ENCODE data around the gene TREX2. TPM values are rescaled to one million over a fixed set of nuclear protein-coding genes. Genes with fewer than 3 reads are reported as not detected.

Gene TREX2
- polyA plus RNA-seq, 1 of the 3 experiments (the other 2 are of a cell fraction), result 0.76 TPM

DNA sequence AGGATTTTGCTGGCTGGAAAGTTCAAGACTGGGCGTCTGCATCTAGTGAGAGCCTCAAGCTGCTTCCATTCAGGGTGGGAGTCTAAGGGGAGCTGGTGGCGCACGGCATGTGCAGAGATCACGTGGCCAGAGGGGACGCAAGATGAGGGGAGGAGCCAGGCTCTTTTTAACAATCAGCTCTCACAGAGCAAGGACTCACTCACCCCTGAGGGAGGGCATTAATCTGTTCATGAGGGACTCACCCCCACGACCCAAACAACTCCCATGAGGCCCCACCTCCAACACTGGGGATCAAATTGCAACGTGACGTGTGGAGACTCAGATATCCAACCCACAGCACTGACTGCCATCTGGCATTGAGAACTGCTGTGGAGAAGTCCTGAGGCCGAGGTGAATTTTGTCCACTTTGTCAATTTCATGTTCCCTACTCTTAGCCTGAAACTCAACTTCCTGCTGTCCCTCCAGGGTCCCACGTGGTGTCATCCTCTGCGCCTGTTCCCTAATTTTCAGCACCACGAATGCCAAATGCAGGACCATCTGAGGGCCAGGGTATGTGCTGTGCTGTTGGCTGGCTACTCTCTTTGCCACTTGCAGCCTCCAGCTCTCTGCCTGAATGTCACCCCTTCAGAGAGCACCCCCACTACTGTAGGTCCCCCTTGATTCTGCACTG is 28.9 kb downstream of the TREX2 start:
- no peak for TF ChIP-seq EZH2phosphoT487 (IDR thresholded peaks at IDR 0.05; ENCODE audit: borderline replicate concordance, low read depth)
- TF ChIP-seq POLR2AphosphoS5 (IDR thresholded peaks at IDR 0.05; ENCODE audit: low read depth, low read length), result no peak
- no peak for TF ChIP-seq NFIC (IDR thresholded peaks at IDR 0.05; ENCODE audit: borderline replicate concordance)
- TF ChIP-seq MEF2A (IDR thresholded peaks at IDR 0.05; ENCODE audit: borderline replicate concordance, low read depth), result no peak
- TF ChIP-seq, protein P1, sequence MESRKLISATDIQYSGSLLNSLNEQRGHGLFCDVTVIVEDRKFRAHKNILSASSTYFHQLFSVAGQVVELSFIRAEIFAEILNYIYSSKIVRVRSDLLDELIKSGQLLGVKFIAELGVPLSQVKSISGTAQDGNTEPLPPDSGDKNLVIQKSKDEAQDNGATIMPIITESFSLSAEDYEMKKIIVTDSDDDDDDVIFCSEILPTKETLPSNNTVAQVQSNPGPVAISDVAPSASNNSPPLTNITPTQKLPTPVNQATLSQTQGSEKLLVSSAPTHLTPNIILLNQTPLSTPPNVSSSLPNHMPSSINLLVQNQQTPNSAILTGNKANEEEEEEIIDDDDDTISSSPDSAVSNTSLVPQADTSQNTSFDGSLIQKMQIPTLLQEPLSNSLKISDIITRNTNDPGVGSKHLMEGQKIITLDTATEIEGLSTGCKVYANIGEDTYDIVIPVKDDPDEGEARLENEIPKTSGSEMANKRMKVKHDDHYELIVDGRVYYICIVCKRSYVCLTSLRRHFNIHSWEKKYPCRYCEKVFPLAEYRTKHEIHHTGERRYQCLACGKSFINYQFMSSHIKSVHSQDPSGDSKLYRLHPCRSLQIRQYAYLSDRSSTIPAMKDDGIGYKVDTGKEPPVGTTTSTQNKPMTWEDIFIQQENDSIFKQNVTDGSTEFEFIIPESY (IDR thresholded peaks at IDR 0.05; ENCODE audit: borderline replicate concordance, low read depth), result no peak
- TF ChIP-seq GABPA (IDR thresholded peaks at IDR 0.05; ENCODE audit: low read depth), result no peak
- Histone ChIP-seq H3K9me3 (no peaks in the 10 kb centered on the region), H3K27me3 (ENCODE audit: insufficient read depth) (peaks cover 1% of the 10 kb centered on the region; the same call in 1 of the 2 replicates), H3K4me3 (ENCODE audit: low read depth in 2 of 2, low read length in 1 of 2) (no peak overlapping the region), H3F3A (replicated peaks; ENCODE audit: insufficient read depth) (no peaks in the 10 kb centered on the region), H3K4me1 (ENCODE audit: control insufficient read depth in 1 of 2, insufficient read depth in 2 of 2, low read depth in 1 of 2, low read length in 1 of 2) (peaks cover 0 to 2% of the 10 kb centered on the region in 2 experiments; a peak in 1 of 4 replicates), H2AFZ (ENCODE audit: low read depth) (no peak overlapping the region), H3K79me2 (ENCODE audit: insufficient read depth) (no peaks in the 10 kb centered on the region), H4K20me1 (ENCODE audit: insufficient read depth) (no peaks in the 10 kb centered on the region), H3K4me2 (no peak overlapping the region), H3K27ac (ENCODE audit: low read depth in 2 of 2, low read length in 1 of 2) (no peak overlapping the region), H3K36me3 (replicated peaks in 1 of 2; ENCODE audit: control insufficient read depth in 1 of 2, insufficient read depth in 2 of 2, low read length in 1 of 2) (no peaks in the 10 kb centered on the region), H3K9ac (no peak overlapping the region), H3K9me2 (no peaks in the 10 kb centered on the region)
- ChIA-PET CTCF (no interaction called here), POLR2A (no interaction called here)
- 34% methylated on average over 6 of the region's 12 CpGs for WGBS (ENCODE audit: low lambda C conversion rate)
- DNase-seq, result no peak

DNA sequence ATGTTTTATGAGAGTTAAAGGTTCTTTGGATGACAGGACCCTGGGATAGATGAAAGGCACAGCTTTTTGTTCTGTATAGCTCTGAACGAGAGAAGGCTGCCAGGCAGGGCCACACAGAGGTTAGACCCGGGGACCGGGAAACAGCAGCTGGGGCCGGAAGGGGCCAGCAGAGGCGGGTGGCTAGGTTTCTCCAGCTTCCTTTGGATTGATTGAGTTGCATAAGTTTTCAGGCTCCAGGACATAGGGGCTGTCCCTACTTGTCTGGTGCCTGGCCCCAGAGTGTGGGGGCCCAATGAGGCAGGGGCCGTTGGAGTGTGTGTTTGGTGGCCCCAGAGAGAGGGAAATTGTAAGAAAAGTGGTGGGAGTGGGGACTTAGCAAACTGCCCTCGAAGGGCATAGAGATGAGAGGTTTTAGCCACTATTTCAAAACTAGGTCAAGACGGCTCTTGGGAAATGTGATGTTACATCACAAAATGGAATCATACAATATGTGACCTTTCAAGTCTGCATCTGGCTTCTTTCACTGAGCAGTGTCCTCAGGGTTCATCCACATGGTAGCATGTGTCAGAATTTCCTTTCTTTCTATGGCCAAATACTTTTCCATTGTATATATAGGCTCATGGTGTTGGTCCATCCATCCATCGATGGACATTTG is 30.9 kb downstream of the TREX2 start:
- Histone ChIP-seq H3K79me2 (ENCODE audit: insufficient read depth) (no peaks in the 10 kb centered on the region), H3F3A (replicated peaks; ENCODE audit: insufficient read depth) (no peaks in the 10 kb centered on the region), H3K9me2 (no peaks in the 10 kb centered on the region), H4K20me1 (ENCODE audit: insufficient read depth) (no peaks in the 10 kb centered on the region), H3K27ac (ENCODE audit: low read depth in 2 of 2, low read length in 1 of 2) (no peak overlapping the region), H3K9me3 (no peaks in the 10 kb centered on the region), H3K4me1 (ENCODE audit: control insufficient read depth in 1 of 2, insufficient read depth in 2 of 2, low read depth in 1 of 2, low read length in 1 of 2) (peaks cover 0 to 7% of the 10 kb centered on the region in 2 experiments; a peak in 1 of 4 replicates), H3K27me3 (ENCODE audit: insufficient read depth) (peaks cover 19% of the 10 kb centered on the region), H3K4me2 (no peak overlapping the region), H3K36me3 (replicated peaks in 1 of 2; ENCODE audit: control insufficient read depth in 1 of 2, insufficient read depth in 2 of 2, low read length in 1 of 2) (no peaks in the 10 kb centered on the region), H3K9ac (no peak overlapping the region), H2AFZ (ENCODE audit: low read depth) (no peak overlapping the region), H3K4me3 (ENCODE audit: low read depth in 2 of 2, low read length in 1 of 2) (no peak overlapping the region)
- DNase-seq, result no peak
- ChIA-PET POLR2A (no interaction called here), CTCF (interaction anchor here (1.2 kb wide), 1 partner anchor 93 kb away, joined by 3 read pairs; no protein-coding TSS in a partner anchor)
- TF ChIP-seq RAD21 (IDR thresholded peaks at IDR 0.05; ENCODE audit: low read length) (no peak), EP300 (IDR thresholded peaks at IDR 0.05; ENCODE audit: borderline replicate concordance in 1 of 2, low read depth in 1 of 2, low read length in 1 of 2) (no peak), TEAD4 (IDR thresholded peaks at IDR 0.05; ENCODE audit: borderline replicate concordance, insufficient read depth) (no peak)
- TF ChIP-seq, protein P2, sequence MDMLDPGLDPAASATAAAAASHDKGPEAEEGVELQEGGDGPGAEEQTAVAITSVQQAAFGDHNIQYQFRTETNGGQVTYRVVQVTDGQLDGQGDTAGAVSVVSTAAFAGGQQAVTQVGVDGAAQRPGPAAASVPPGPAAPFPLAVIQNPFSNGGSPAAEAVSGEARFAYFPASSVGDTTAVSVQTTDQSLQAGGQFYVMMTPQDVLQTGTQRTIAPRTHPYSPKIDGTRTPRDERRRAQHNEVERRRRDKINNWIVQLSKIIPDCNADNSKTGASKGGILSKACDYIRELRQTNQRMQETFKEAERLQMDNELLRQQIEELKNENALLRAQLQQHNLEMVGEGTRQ (IDR thresholded peaks at IDR 0.05; ENCODE audit: borderline replicate concordance, low read depth, low read length), result no peak
- TF ChIP-seq, protein P1 (IDR thresholded peaks at IDR 0.05; ENCODE audit: borderline replicate concordance, low read depth), result no peak
- WGBS (ENCODE audit: low lambda C conversion rate), result 47% methylated on average over 9 of the region's 9 CpGs
